ENCODE data around the gene REL.

The REL gene

GRCh38 chr2:60964651-60965498 is 83.5 kb downstream of the REL start:
- DNase-seq (ENCODE audit: low read depth in 3 of 3), result no peak

- DNase-seq (ENCODE audit: low read depth in 3 of 3), result no peak
Measured at GRCh38 chr2:60965499-60965785, 84.1 kb downstream of the REL start.

- DNase-seq (ENCODE audit: low read depth in 3 of 3), result no peak
Measured at GRCh38 chr2:60966507-60967405, 85.4 kb downstream of the REL start.

- no peak for DNase-seq (ENCODE audit: low read depth in 3 of 3)
Measured at GRCh38 chr2:60972889-60973656, 91.7 kb downstream of the REL start.

- DNase-seq (ENCODE audit: low read depth in 3 of 3), result no peak
Measured at GRCh38 chr2:60973705-60974104, 92.3 kb downstream of the REL start.

- no peak for DNase-seq (ENCODE audit: low read depth in 3 of 3)
Measured at GRCh38 chr2:60974652-60975051, 93.3 kb downstream of the REL start.
